GM12873 (cell line): ENCODE results near the gene MET.

Experiments used
- CTCF ChIP-seq: IDR thresholded peaks from 2 replicates; pipeline ENCODE4 v1.5.1; 2012; ENCODE audit warnings: low read depth, mild to moderate bottlenecking, moderate library complexity, low read length, control low read depth; ENCODE audit not compliant: insufficient read depth; ENCODE audit errors: missing control alignments

The MET gene

GRCh38 chr7:116738378-116738777 is 66.4 kb downstream of the MET start:
- TF ChIP-seq CTCF: no peak

- no peak for TF ChIP-seq CTCF
These were observed 67.3 kb downstream of the MET start for GRCh38 chr7:116739307-116739706.

- TF ChIP-seq CTCF: no peak
These were observed 68.2 kb downstream of the MET start for GRCh38 chr7:116740231-116740630.

GRCh38 chr7:116740755-116741462 is 68.9 kb downstream of the MET start:
- TF ChIP-seq CTCF: no peak

- no peak for TF ChIP-seq CTCF
These were observed 69.8 kb downstream of the MET start for GRCh38 chr7:116741625-116742316.

- no peak for TF ChIP-seq CTCF
These were observed 70.6 kb downstream of the MET start for GRCh38 chr7:116742641-116743040.

GRCh38 chr7:116752305-116753074 is 80.5 kb downstream of the MET start:
- TF ChIP-seq CTCF: no peak
